GM03348 (cell line): Measurements from ENCODE around the gene SRSF2.
"Not testable (repeated sequence)": the region's sequence is repeated elsewhere in the genome, so short reads cannot be mapped to it uniquely, and the experiment has no call there.

Source experiments
- DNase-seq: peaks from one replicate; pipeline ENCODE4 v3.0.0; 2012; ENCODE audit warnings: low spot score

SRSF2 gene

GRCh38 chr17:76700617-76701470, 36.3 kb downstream of the SRSF2 start:
- DNase-seq: peak; percentile 86

- no peak for DNase-seq
Observed at GRCh38 chr17:76700270-76700616, 36.9 kb downstream of the SRSF2 start.

GRCh38 chr17:76698466-76698977, 38.6 kb downstream of the SRSF2 start:
- DNase-seq: not testable (repeated sequence)

GRCh38 chr17:76697702-76698465, 39.2 kb downstream of the SRSF2 start:
- no peak for DNase-seq

GRCh38 chr17:76696763-76697701, 40.1 kb downstream of the SRSF2 start:
- DNase-seq: no peak

- DNase-seq: peak; percentile 46
Observed at GRCh38 chr17:76695059-76695831, 41.9 kb downstream of the SRSF2 start.

- DNase-seq: no peak
Observed at GRCh38 chr17:76691379-76692191, 45.5 kb downstream of the SRSF2 start.

GRCh38 chr17:76690596-76691280, 46.4 kb downstream of the SRSF2 start:
- DNase-seq: no peak

GRCh38 chr17:76689859-76690258, 47.3 kb downstream of the SRSF2 start:
- no peak for DNase-seq

- no peak for DNase-seq
Observed at GRCh38 chr17:76688165-76688622, 48.9 kb downstream of the SRSF2 start.

- DNase-seq: peak; percentile 73
Observed at GRCh38 chr17:76687298-76688164, 49.6 kb downstream of the SRSF2 start.

GRCh38 chr17:76686538-76687297, 50.4 kb downstream of the SRSF2 start:
- DNase-seq: no peak

GRCh38 chr17:76685846-76686245, 51.3 kb downstream of the SRSF2 start:
- no peak for DNase-seq

- no peak for DNase-seq
Observed at GRCh38 chr17:76685366-76685765, 51.8 kb downstream of the SRSF2 start.

- DNase-seq: no peak
Observed at GRCh38 chr17:76684756-76685155, 52.4 kb downstream of the SRSF2 start.
